Tibial nerve (tissue), 4 donors: ENCODE measurements around the gene CIDEA. TPM values are rescaled to one million over a fixed set of nuclear protein-coding genes. Genes with fewer than 3 reads are reported as not detected.

Experiments used
- DNase-seq, 2 donors: peaks; one replicate each; pipeline ENCODE4 v3.0.0-alpha.2; 2019; ENCODE audit warnings: low spot score in 2 of 2
- H3K27ac ChIP-seq, 4 donors: fragments of 200-600 bp; sonication (generic) in 3 of 4; one replicate each; pipeline ENCODE4 v1.5.1; 2017 to 2019; ENCODE audit warnings: mild to moderate bottlenecking in 1 of 4
- H3K27me3 ChIP-seq, 2 donors: fragments of 200-600 bp; sonication (generic) in 1 of 2; one replicate each; pipeline versions ENCODE4 v1.5.1 to v1.6.0; 2017 to 2019
- H3K36me3 ChIP-seq, 3 donors: fragments of 200-600 bp; sonication (generic); one replicate each; pipeline ENCODE4 v1.5.1; 2018 to 2019
- H3K4me1 ChIP-seq, 4 donors: fragments of 200-600 bp; sonication (generic) in 3 of 4; one replicate each; pipeline ENCODE4 v1.5.1; 2017 to 2019
- H3K4me3 ChIP-seq, 4 donors: fragments of 200-600 bp; sonication (generic) in 3 of 4; one replicate each; pipeline ENCODE4 v1.5.1; 2017 to 2019; ENCODE audit warnings: mild to moderate bottlenecking in 1 of 4, moderate library complexity in 1 of 4
- H3K9me3 ChIP-seq, 4 donors: fragments of 200-600 bp; sonication (generic) in 3 of 4; one replicate each; pipeline ENCODE4 v1.5.1; 2017 to 2019
- EP300 ChIP-seq, 2 donors: sonication (generic); formaldehyde crosslinking; IDR thresholded peaks; one replicate each; pipeline ENCODE4 v1.6.1; 2017; ENCODE audit warnings: antibody characterized with exemption in 2 of 2, mild to moderate bottlenecking in 1 of 2
- POLR2A ChIP-seq, 2 donors: fragments of 450-650 bp; IDR thresholded peaks; one replicate each; pipeline ENCODE4 v1.6.1; 2017; ENCODE audit warnings: antibody characterized with exemption in 2 of 2, mild to moderate bottlenecking in 2 of 2, moderate library complexity in 2 of 2
- WGBS, 2 donors: methylation state at CpG; one replicate each; pipeline ENCODE4 v1.1.5; 2018; 5-methylcytosine and 5-hydroxymethylcytosine counted together
- total RNA-seq, 4 donors: library from RNA; depleted of rRNA; stranded (reverse); fragments of >200 nt; gene quantifications; one replicate each; pipeline ENCODE4 v1.1.0, GENCODE V29; 2016
- TF ChIP-seq, protein P1 (sequence below), 5 experiments: fragments of 200-600 bp in 3 of 5; fragments of 450-650 bp in 2 of 5; sonication (generic) in 3 of 5; IDR thresholded peaks; one replicate each; pipeline ENCODE4 v1.5.1; 2016 to 2019; ENCODE audit warnings: antibody characterized with exemption in 5 of 5, mild to moderate bottlenecking in 3 of 5, moderate library complexity in 2 of 5

The CIDEA gene
- total RNA-seq, 4 donors from 2014 or later = 18.8 to 135 (median 61.6) TPM

DNA sequence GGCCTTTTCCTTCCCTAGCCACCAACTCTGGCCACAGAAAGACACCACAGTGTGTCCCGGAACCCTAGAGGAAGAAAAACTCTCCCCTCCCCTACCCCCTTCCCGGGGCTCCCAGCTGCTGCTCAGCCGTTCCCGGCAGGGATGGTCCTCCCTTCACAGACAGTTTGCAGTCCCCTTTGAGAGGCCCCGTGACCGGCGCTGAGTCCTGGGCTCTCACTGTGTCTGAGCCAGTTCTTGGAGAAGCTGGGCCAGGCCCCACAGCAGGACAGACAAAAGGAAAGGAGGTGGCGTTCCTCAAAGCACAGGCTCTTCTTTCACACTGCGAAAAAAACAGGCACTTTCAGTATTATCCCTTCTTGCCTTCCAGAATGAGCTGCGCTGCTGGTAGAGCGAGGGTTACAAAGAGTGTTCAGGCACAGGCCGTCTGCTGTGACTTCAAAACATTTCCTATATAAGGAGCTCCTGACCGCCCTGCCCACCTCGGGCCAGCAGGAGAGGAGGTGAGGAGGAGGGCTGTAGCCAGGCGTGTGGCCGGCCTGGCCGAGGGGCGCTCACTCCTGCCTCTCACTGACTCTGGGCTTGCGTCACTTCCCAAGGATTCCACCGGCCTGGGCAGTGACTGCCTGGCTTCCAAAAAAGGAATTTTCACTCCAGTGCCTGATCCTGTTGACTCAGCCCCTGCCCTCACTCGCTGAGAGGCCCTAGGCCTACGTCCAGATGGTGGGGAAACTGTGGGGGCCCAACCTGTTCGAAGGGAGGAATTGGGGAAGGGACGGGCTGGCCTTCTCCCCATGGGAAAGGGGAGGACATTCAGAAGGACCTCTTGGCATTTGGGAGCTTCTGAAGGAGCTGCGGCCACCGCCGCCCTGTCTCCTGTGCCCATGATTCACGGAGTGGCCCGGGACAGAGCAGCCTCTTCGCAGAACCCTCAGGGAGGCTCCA, 24.9 kb downstream of the CIDEA start:
- H3K9me3 ChIP-seq = no peaks in the 10 kb centered on the region
- peak overlapping the region; percentile 80 to 96 (median 92) for H3K27ac ChIP-seq
- 24 to 30% methylated on average over 23 to 30 of the region's 30 CpGs for WGBS, 2 donors
- peak; percentile 37 to 94 for TF ChIP-seq EP300 (IDR thresholded peaks at IDR 0.05)
- TF ChIP-seq, protein P1, sequence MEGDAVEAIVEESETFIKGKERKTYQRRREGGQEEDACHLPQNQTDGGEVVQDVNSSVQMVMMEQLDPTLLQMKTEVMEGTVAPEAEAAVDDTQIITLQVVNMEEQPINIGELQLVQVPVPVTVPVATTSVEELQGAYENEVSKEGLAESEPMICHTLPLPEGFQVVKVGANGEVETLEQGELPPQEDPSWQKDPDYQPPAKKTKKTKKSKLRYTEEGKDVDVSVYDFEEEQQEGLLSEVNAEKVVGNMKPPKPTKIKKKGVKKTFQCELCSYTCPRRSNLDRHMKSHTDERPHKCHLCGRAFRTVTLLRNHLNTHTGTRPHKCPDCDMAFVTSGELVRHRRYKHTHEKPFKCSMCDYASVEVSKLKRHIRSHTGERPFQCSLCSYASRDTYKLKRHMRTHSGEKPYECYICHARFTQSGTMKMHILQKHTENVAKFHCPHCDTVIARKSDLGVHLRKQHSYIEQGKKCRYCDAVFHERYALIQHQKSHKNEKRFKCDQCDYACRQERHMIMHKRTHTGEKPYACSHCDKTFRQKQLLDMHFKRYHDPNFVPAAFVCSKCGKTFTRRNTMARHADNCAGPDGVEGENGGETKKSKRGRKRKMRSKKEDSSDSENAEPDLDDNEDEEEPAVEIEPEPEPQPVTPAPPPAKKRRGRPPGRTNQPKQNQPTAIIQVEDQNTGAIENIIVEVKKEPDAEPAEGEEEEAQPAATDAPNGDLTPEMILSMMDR (IDR thresholded peaks at IDR 0.05) = peak in 2 of 5 experiments; percentile 46 to 53
- peak; percentile 35 to 77 for TF ChIP-seq POLR2A (IDR thresholded peaks at IDR 0.05)
- H3K4me1 ChIP-seq = peaks cover 0 to 17% (median 3%) of the 10 kb centered on the region in 4 donors
- H3K4me3 ChIP-seq = peak overlapping the region; percentile 27 to 51 (median 36)
- no peaks in the 10 kb centered on the region for H3K27me3 ChIP-seq
- H3K36me3 ChIP-seq = no peaks in the 10 kb centered on the region
- DNase-seq = peak; percentile 59 to 74

DNA sequence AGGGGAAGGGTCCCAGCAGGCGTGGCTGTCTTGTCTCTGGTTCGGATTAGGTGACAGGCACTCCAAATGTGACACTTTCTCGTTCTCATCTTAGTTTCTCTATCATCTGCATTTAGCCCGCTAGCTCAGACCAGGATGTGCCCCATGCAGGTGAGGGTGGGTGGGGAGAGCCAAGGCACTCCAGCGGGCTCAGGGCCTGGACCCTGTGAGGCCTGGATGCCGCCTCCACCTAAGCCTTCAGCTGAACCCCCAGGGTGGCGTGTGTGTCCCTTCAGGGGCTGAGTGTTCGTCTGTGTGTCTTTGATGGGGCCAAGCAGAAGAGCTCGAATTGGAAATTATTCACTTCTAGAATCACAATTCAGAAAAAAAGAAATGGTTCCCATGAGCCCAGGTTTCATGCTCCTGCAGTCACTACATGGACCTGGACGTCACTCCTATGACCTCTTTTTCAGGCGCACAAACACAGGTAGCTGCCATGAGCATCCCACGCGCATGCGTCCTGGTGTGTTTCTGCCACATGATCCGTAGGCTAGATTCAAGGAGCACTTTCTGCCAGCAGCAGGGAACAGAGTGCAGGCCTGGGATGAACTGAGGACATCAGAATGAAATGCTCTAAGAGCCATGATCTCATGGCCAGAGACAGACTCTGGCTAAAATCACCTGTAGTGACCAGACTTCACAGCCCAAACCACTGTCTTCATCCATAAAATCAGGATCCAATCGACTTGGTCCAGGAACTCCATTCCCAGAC, 25.8 kb downstream of the CIDEA start:
- H3K27ac ChIP-seq = peak overlapping the region; percentile 80 to 96 (median 92)
- DNase-seq = no peak
- H3K27me3 ChIP-seq = no peaks in the 10 kb centered on the region
- H3K4me1 ChIP-seq = peaks cover 0 to 17% (median 3%) of the 10 kb centered on the region in 4 donors
- no peaks in the 10 kb centered on the region for H3K9me3 ChIP-seq
- no peaks in the 10 kb centered on the region for H3K36me3 ChIP-seq
- H3K4me3 ChIP-seq = peak overlapping the region in 3 of 4 donors; percentile 11 to 51 (median 30)
- TF ChIP-seq EP300 (IDR thresholded peaks at IDR 0.05) = no peak
- no peak for TF ChIP-seq POLR2A (IDR thresholded peaks at IDR 0.05)
- TF ChIP-seq, protein P1 (IDR thresholded peaks at IDR 0.05) = no peak
- 93 to 96% methylated on average over 16 of the region's 16 CpGs for WGBS, 2 donors

DNA sequence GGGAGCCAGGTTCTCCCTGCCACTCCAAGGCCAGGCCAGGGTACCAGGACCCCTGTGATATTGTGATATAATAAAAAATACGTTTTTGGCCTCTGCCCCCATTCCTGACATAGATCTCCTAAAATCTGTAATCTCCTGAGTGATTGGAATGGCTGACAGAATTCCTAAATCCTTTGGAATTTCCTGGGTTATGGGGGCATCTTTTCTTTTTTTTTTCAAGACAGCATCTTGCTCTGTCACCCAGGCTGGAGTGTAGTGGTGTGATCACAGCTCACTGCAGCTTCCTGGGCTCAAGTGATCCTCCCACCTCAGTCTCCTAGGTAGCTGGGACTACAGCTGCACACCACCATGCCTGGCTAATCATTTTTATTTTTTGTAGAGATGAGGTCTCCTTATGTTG, 27.7 kb downstream of the CIDEA start:
- H3K27ac ChIP-seq = no peak overlapping the region
- no peaks in the 10 kb centered on the region for H3K27me3 ChIP-seq
- TF ChIP-seq EP300 (IDR thresholded peaks at IDR 0.05) = no peak
- no peak for TF ChIP-seq POLR2A (IDR thresholded peaks at IDR 0.05)
- H3K4me3 ChIP-seq = no peak overlapping the region
- H3K4me1 ChIP-seq = peaks cover 0 to 17% (median 3%) of the 10 kb centered on the region in 4 donors
- WGBS, 2 donors = 31 to 72% methylated on average over 1 of the region's 1 CpG
- H3K36me3 ChIP-seq = no peaks in the 10 kb centered on the region
- DNase-seq = no peak
- H3K9me3 ChIP-seq = no peaks in the 10 kb centered on the region

DNA sequence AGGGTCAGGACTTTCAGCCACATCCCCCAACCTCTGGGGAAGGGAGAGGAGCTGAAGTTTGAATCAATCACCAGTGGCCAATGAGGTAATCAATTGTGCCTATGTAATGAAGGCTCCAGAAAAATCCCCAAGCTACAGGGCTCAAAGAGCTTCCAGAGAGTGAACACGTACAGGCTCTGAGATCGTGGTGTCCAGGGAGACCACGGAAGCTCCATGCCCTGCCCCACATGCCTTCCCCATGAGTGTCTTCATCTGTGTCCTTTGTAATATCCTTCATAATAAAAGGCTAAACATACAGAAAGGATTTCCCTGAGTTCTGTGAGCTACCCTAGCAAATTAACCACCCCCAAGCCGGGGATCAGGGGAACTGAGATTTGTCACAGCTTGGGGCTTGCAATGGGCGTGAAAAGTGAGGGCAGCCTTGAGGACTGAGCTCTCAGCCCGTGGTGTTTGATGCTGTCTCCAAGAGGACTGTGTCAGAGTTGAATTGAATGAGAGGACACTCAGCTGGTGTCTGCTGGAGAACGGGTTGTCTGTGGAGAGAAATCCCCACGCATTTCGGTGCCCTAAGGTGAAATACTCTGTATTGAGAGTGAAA, 28.4 kb downstream of the CIDEA start:
- Histone ChIP-seq H3K27me3 (no peaks in the 10 kb centered on the region), H3K4me3 (no peak overlapping the region), H3K4me1 (peaks cover 0 to 21% (median 3%) of the 10 kb centered on the region in 4 donors), H3K36me3 (no peaks in the 10 kb centered on the region), H3K9me3 (no peaks in the 10 kb centered on the region), H3K27ac (no peak overlapping the region)
- TF ChIP-seq POLR2A (IDR thresholded peaks at IDR 0.05) (no peak), EP300 (IDR thresholded peaks at IDR 0.05) (no peak)
- TF ChIP-seq, protein P1 (IDR thresholded peaks at IDR 0.05) = no peak
- whole genome bisulfite sequencing, 2 donors = 68 to 72% methylated on average over 9 of the region's 9 CpGs
- DNase-seq = no peak

DNA sequence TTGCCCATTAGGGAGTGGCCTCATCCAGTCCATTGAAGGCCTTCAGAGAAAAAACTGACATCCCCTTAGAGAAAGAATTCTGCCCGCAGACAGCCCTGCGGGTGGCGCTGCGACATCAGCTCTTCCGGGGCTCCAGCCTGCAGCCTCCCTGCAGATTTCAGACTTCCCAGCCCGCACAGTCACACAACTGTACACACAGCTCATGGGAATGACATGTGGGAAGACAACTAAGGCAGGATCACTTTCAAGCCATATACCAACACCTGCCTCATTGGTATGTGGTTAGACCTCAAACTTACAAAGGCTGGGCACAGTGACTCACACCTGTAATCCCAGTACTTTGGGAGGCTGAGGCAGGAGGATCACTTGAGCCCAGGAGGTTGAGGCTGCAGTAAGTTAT, 29.1 kb downstream of the CIDEA start:
- TF ChIP-seq EP300 (IDR thresholded peaks at IDR 0.05) (no peak), POLR2A (IDR thresholded peaks at IDR 0.05) (no peak)
- TF ChIP-seq, protein P1 (IDR thresholded peaks at IDR 0.05) = no peak
- DNase-seq = no peak
- H3K4me3 ChIP-seq = no peak overlapping the region
- no peaks in the 10 kb centered on the region for H3K27me3 ChIP-seq
- 50 to 60% methylated on average over 1 to 6 of the region's 6 CpGs for WGBS, 2 donors
- H3K36me3 ChIP-seq = no peaks in the 10 kb centered on the region
- peaks cover 0 to 25% (median 3%) of the 10 kb centered on the region in 4 donors for H3K4me1 ChIP-seq
- H3K9me3 ChIP-seq = no peaks in the 10 kb centered on the region
- H3K27ac ChIP-seq = no peak overlapping the region
